BJ (cell line): Measurements from ENCODE around the gene B3GALT5. TPM values are rescaled to one million over a fixed set of nuclear protein-coding genes. Genes with fewer than 3 reads are reported as not detected.

Source experiments
- CTCF ChIA-PET: fragments of 350-600 bp; formaldehyde crosslinking; extraction: SDS; loops from one replicate; lab custom pipeline; 2021; ENCODE audit warnings: antibody characterized with exemption, inconsistent platforms; lab: Yijun Ruan, JAX
- POLR2A ChIA-PET: fragments of 300-600 bp; sonication (Branson Sonifier 250); formaldehyde crosslinking; extraction: SDS; loops from one replicate; lab custom pipeline; 2021; ENCODE audit warnings: antibody characterized with exemption; lab: Charles Lee
- DNase-seq: peaks from one replicate; pipeline ENCODE4 v3.0.0-alpha.2; 2011; ENCODE audit warnings: low read depth
- H3K27me3 ChIP-seq: 2 replicates; pipeline ENCODE4 v1.6.0; 2011; ENCODE audit warnings: low read length; ENCODE audit not compliant: control insufficient read depth, insufficient read depth
- H3K36me3 ChIP-seq: 2 replicates; pipeline ENCODE4 v1.5.1; 2011; ENCODE audit warnings: low read length; ENCODE audit not compliant: control insufficient read depth, insufficient read depth
- H3K4me3 ChIP-seq: 2 replicates; pipeline ENCODE4 v1.5.1; 2011; ENCODE audit warnings: low read depth, mild to moderate bottlenecking, control low read depth, low read length
- polyA plus RNA-seq: library from polyadenylated mRNA; depleted of rRNA; stranded (reverse); fragments of >200 nt; gene quantifications from 2 replicates; pipeline ENCODE4 v1.2.3, GENCODE V29; 2011; rRNA removed
- TF ChIP-seq, protein P1 (sequence below): IDR thresholded peaks from 2 replicates; pipeline ENCODE4 v1.5.1; 2011; ENCODE audit warnings: low read depth, mild to moderate bottlenecking, control low read depth, inconsistent platforms, low read length, moderate library complexity; ENCODE audit not compliant: insufficient read depth

The B3GALT5 gene
- polyA plus RNA-seq, 1 experiment: 0.09 TPM

DNA sequence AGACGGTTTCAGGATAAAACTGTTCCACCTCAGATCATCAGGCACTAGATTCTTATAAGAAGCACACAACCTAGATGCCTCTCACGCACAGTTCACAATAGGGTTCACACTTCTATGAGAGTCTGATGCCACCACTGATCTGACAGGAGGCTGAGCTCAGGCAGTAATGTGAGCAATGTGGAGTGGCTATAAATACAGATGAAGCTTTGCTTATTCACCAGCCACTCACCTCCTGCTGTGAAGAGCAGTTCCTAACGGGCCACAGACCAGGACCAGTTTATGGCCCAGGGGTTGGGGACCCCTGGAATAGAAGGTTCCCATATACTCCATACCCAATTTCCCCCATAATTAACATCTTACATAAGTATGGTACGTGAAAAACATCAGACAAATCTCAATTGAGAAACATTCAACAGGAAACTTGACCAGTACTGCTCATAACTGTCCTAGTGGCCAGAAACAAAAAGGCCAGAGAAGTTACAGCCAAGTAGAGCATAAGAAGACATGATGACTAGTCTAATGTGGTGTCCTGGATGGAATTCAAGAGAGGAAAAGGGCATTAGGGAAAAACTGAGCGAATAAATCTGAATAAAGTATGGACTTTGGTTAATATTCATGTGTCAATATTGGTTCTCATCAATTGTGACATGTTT, 107.5 kb downstream of the B3GALT5 start:
- TF ChIP-seq, protein P1, sequence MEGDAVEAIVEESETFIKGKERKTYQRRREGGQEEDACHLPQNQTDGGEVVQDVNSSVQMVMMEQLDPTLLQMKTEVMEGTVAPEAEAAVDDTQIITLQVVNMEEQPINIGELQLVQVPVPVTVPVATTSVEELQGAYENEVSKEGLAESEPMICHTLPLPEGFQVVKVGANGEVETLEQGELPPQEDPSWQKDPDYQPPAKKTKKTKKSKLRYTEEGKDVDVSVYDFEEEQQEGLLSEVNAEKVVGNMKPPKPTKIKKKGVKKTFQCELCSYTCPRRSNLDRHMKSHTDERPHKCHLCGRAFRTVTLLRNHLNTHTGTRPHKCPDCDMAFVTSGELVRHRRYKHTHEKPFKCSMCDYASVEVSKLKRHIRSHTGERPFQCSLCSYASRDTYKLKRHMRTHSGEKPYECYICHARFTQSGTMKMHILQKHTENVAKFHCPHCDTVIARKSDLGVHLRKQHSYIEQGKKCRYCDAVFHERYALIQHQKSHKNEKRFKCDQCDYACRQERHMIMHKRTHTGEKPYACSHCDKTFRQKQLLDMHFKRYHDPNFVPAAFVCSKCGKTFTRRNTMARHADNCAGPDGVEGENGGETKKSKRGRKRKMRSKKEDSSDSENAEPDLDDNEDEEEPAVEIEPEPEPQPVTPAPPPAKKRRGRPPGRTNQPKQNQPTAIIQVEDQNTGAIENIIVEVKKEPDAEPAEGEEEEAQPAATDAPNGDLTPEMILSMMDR: no peak
- no peak overlapping the region for H3K4me3 ChIP-seq
- H3K27me3 ChIP-seq: no peaks in the 10 kb centered on the region
- CTCF ChIA-PET: interaction anchor here (17.0 kb wide), 1 partner anchor 205 kb away, joined by 280 read pairs; no protein-coding TSS in a partner anchor
- DNase-seq: no peak
- POLR2A ChIA-PET: no interaction called here
- H3K36me3 ChIP-seq: no peaks in the 10 kb centered on the region

DNA sequence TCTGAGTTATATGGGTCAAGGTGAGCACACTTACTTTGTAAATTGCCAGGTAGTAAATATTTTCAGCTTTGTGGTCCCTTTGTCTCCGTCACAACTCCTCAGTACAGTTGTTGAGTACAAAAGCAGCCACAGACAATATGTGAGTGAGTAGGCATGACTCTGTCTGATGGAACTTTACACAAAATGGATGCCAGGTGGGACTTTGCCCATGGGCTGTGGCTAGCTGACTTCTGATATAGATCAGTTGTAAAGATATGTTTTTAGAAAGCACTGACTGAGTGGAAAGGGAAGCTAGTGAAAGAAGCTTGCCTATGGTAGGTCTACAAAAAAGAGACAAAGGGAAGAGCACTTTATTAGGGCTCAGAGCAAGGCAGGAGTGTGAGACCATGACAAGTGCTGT, 109.1 kb downstream of the B3GALT5 start:
- ChIA-PET CTCF (interaction anchor here (1.2 to 2.9 kb wide), 2 partner anchors 10 to 203 kb away, joined by 3 to 18 read pairs; no protein-coding TSS in a partner anchor), POLR2A (no interaction called here)
- DNase-seq: no peak
- TF ChIP-seq, protein P1: no peak
- Histone ChIP-seq H3K36me3 (no peaks in the 10 kb centered on the region), H3K27me3 (no peaks in the 10 kb centered on the region), H3K4me3 (no peak overlapping the region)

Other genes with a start within 250 kb of the B3GALT5 start
- 0.69 and 1.1 TPM in 2 replicates for gene LCA5L, start 167.2 kb upstream of the B3GALT5 start, polyA plus RNA-seq
- gene SH3BGR, start 161.0 kb upstream of the B3GALT5 start, polyA plus RNA-seq: 0.23 and 2.6 TPM in 2 replicates
- gene IGSF5, start 132.2 kb downstream of the B3GALT5 start, polyA plus RNA-seq: not detected in 2 replicates